ENCODE measurements around the gene GPR183.

Gene GPR183

GRCh38 chr13:99339736-99340397, 32.7 kb upstream of the GPR183 start:
- no peak for DNase-seq (ENCODE audit: low spot score)

DNA sequence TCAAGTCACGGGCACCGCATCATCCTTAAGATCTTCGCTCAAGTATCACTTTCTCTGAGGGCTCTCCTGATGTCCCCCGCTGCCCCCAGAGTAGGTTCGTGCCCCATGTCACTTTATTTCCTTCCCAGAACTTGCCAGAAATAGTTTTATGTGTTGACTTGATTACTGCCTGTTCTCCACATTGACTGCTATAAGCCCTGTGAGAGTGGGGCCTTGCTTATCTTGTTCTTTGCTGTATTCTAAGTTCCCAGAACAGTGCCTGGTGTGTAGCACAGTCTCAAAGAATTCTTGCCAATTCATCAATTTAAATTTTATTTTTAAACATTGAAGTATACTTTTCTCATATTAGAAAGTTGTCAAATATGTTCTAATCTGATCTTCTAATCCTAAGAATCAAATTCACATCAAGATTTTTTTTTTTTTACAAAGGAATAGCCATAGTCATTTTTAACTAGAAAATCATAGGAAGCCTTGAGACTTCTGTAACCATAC, 32.1 kb upstream of the GPR183 start:
- DNase-seq (ENCODE audit: low spot score) = no peak

DNA sequence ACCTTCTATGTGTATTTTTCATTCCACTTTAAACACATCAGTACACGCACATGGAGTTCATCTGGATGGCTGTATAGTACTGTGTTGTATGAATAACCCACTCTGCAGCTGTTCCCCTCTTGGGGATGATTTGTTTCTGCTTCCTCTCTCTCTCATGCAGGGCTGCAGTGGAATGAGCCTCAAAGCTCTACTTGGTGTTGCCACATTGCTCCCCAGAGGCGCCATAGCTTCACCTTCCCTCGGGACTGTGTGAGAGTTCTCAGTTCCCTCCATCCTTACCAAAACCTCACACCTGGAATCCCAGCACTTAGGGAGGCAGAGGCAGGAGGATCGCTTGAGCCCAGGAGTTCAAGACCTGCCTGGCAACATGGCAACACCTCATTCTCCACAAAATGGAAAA, 28.4 kb upstream of the GPR183 start:
- no peak for DNase-seq (ENCODE audit: low spot score)

- no peak for DNase-seq (ENCODE audit: low spot score)
Measured at GRCh38 chr13:99335087-99335486, 27.9 kb upstream of the GPR183 start.

DNA sequence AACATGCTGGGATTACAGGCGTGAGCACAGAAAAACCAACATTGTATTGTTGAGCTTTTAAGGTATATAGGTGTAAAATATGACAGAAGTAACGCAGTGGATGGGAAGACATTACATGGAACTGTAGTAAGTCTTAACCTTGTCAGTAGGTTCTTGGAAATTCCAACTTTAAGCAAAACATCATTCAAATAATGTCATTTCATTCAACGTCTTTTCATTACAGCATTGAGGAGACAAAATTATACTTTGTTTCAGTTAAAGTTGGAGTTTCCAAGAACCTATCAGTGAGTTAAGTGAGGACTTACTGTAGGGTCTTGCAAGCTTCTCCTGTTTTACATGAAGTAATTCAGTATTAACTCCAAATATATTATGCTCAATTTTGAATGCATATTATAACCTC, 27.0 kb upstream of the GPR183 start:
- no peak for DNase-seq (ENCODE audit: low spot score)

DNA sequence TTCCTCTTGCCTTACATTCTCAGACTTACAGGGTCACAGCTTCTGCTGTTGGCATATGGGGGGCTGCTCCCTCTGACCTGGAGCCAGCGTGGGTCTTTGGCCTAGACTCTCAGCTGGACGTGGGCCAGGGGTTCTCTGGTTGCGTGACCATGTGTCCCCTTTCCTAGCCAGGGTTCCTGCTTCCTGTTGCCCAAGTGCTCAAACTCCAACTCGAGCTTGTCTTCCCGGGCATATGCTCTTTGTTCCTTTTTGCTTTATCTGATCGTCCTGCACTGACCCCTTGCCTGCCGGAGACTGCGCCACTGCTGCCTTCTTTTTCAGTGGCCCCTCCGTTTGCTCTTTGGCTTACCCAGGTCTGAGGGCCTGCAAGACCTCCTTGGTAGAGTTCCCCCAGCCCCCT, 25.3 kb upstream of the GPR183 start:
- no peak for DNase-seq (ENCODE audit: low spot score)

DNA sequence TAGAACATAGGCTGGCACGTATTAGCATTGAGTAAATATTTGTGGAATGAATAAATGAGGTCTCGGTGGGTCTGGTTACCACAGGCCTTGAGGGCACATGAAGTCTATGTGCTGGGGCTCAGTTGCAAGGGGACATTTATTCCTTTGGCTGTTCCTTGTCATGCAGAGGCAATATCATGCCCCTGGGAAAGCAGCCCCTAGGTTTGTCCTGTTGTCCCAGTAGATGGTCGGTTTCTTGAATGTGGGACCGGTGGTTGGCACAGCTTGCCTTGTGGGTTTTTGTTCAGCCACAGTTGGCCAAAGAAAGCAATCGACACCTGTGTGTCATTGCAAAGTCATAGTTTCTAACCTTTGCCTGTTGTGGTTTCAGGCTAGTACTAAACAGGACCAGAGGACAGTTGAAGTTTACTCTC, 24.7 kb upstream of the GPR183 start:
- no peak for DNase-seq (ENCODE audit: low spot score)

DNA sequence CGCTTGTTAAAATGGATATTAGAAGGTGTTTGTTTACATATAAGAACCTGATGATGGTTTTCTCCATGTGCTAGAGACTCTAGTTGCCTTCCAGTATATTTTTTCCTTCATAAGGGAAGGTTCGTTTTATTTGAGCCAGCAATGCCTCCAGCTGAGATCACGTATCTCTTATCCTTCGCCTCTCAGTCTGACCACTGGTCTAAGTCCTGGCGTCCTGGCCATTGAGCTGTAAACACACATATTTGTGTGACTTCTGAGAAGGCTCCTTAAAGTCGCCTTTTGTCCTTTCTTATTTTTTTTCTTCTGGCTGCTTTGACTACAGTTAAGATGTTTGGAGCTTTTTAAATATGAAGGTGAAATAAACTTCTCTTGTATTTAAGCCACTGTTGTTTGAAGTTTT, 23.7 kb upstream of the GPR183 start:
- DNase-seq (ENCODE audit: low spot score) = no peak

DNA sequence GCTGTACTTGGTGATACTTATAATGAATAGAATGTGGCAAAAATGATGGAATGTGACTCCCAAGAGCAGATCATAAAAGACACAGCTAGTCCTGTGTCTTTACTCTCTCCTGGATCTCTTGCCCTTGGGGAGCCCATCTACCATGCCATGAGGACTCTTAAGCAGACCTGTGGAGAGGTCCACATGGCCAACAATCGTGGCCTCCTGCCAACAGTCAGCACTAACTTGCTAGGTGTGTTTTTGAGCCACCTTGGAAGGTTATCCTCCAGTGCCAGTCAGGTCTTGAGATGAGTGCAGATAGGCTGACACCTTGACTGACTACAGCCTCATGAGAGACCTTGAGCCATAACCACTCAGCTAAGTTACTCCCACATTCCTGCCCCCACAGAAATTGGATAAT, 22.3 kb upstream of the GPR183 start:
- DNase-seq (ENCODE audit: low spot score) = no peak

- no peak for DNase-seq (ENCODE audit: low spot score)
Measured at GRCh38 chr13:99327761-99328160, 20.6 kb upstream of the GPR183 start.

- DNase-seq (ENCODE audit: low spot score) = no peak
Measured at GRCh38 chr13:99327126-99327525, 19.9 kb upstream of the GPR183 start.

GRCh38 chr13:99326012-99326411, 18.8 kb upstream of the GPR183 start:
- DNase-seq (ENCODE audit: low spot score) = no peak

GRCh38 chr13:99323488-99323887, 16.3 kb upstream of the GPR183 start:
- no peak for DNase-seq (ENCODE audit: low spot score)

DNA sequence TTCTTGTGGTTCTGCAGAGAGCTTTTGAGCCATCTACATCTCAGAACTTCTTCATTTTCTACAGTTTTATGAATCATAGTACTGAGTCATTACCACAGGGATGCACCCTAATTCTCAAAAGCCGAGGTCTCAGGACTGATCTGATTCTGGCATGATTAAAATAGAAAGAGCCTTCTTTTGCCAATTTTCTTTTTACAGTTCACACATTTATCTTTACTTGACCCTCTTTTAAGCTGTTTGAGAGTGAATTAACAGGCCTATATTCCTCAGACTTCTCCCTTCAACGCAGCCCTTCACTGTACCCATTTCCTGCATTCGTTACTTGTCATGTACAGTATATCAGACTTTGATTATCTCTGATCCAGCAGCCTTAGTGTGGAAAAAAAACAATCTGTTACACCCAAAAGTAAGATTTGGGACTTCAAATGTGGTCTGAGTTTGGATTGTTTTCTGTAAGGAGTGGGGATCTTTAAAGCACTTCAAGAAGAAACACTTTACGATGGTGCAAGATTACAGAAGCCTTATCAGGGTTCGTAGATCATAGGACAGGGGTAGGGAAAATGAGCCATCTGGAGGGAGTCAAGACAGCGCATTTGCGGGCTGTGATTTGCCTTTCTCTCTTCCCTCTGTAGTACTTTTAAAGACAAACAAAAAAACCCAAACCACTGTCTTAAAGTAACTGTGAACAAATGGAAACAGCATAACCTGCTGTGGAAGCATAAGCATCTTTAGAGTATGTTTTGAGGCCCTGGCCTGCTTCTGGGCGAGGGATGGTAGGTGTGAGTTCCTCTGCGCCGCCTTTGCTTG, 15.3 kb upstream of the GPR183 start:
- DNase-seq (ENCODE audit: low spot score) = no peak

DNA sequence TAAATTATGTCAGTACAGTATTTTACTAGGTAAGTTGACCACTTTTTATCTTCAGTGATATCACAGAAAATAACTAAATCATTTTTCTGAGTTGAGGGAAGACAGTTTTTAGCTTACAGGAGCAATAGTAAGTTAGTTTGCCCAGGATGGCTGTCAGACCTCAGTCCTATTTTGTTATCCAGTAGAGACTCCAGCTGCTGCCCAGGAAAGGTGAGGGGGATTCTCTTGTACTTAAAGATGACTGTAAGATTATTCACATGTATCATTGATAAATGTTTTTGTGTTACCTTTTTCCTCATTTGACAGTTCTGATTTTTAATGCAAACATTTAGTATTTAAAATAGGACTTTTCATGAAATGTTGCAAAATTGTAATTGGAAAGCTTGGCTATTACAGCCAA, 14.5 kb upstream of the GPR183 start:
- no peak for DNase-seq (ENCODE audit: low spot score)

DNA sequence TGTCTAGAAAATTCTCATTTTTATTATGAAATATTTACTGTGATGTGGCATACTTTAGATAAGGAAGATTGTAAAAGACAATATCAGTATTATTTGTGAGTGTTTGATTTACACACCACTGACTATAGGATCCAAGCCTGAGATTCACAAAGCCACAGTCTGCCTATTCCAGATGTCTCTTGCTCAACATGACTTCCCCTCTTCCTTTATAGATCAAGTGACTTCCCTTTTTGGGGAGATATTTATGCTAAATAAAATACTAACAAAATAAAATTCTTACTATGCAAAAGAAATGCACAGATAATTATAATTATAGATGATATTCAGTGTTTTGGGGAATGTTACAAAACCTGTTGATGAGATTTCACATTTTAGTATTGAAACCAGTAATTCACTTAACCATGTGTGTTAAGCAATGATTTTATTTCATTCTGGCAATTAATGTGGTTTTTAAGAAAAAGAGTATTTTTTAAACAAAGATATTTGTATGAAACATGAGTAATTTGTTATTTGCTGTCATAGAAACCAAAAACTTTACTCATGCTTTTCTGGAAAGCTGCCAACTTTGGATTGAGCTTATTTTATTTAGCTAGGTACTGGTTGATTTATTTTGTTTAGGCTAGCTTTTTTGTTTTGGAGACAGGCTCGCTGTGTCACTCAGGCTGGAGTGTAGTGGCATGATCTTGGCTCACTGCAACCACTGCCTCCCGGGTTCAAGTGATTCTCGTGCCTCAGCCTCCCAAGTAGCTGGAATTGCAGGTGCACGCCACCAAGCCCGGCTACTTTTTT, 13.7 kb upstream of the GPR183 start:
- no peak for DNase-seq (ENCODE audit: low spot score)

DNA sequence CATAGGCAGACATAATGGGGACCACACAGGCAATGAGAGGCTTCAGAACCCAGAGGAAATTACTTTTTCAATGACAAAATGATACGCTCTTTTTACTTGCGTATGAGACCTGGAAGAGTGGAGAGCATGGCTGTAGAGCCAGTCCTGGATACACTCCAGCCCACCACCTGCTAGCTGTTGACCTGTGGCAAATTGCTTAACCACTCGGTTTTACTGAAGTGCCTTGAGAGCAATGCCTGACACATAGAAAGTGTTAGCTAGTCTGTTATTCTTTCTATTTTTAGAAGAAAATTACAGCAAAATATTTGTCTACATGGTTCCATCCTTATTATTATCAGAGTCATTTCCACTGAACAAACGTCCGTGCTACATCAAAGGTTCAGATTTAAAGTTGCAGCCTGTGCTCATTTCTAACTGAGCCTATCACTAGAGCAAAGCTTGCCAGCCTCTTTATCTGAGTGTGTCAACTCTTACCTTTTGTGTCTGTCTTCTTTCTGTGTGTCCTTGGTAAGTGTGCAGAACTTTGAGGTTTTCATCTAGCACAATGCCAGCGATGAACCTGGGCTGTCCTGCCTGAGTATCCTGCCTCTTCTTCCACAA, 9.6 kb upstream of the GPR183 start:
- no peak for DNase-seq (ENCODE audit: low spot score)

DNA sequence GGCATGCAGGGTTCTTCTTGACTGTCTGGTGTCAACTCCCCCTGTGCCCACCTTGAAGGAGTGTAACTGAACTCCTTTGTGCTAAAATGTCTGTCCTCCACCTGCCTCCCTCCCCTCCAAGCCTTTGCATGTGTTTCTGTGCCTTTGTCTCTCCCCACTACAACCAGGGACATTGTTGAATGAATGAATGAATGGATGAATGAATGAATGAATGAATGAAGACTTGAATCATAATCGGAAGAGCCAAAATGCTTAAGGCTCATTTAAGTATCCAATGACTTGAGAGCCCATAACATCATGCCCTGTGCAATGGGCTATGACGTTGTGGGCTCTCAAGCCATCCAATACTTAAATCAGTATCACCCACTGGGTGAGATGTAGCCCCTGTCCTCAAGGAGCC, 9.0 kb upstream of the GPR183 start:
- no peak for DNase-seq (ENCODE audit: low spot score)

GRCh38 chr13:99315186-99315585, 8.0 kb upstream of the GPR183 start:
- DNase-seq (ENCODE audit: low spot score) = no peak

DNA sequence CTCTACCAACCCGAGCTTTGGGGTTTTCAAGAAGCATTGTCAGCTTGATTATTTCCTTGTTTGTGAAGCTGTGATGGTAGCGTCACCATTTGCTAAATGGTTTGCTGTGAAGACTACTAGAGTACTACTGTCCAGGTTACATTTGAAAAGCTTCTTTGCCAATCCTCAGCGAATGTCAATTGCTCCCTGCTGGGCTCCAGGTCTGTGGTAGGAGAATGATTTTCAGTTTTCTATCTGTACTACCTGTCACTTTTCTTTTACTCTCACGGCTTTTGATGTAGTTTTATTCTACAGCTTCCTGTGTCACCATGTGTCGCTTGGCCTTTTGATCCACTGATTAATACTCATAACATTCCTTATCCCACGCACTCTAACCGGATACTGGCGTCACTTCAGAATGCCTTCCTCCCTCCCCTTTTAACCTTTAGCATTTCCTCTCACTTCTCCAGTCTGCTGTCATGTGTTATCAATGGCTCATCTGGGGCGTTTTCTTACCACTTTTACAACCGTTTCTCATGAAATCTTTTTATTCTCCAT, 7.5 kb upstream of the GPR183 start:
- no peak for DNase-seq (ENCODE audit: low spot score)

GRCh38 chr13:99313941-99314340, 6.7 kb upstream of the GPR183 start:
- no peak for DNase-seq (ENCODE audit: low spot score)

DNA sequence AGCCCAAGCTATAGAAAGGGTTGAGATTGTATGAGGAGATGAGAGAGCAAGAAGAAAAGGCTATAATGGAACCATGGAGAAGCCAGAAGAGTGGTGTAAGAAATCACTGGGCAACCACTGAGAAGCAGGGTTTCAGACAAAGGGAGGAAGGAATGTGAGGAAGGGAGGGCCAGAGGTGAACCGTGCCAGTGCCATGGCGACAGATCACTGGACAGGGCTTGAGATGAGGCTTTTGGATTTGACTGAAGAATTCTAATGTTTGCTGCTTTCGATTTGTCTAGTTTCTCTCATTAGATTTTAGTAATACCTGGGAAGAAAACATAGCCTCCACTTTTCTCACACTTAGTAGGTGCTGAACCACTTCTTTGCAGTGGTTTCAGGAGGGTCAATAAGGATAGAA, 6.3 kb upstream of the GPR183 start:
- DNase-seq (ENCODE audit: low spot score) = no peak
